ENCODE measurements around the gene ITGB6.

Gene ITGB6

DNA sequence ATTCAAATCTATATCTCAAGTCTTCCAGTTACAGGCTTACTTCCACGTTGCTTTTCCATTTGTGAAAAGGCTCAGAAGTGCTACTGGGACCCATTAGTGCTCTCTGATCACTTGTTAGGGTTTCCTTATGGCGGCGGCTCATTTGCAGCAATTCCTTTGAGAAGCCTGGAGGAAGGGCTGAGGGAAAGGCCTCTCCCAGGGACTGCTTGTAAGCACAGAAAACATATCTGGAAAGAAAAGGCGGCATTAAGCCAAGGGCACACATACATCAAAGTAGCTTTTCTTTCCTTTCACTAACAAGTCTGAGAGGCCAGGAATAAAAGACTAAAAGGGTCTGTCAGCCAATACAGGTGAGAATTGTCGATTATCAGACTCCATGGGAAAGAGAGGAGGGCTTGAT is 39.4 kb upstream of the ITGB6 start:
- TF ChIP-seq, protein P1, sequence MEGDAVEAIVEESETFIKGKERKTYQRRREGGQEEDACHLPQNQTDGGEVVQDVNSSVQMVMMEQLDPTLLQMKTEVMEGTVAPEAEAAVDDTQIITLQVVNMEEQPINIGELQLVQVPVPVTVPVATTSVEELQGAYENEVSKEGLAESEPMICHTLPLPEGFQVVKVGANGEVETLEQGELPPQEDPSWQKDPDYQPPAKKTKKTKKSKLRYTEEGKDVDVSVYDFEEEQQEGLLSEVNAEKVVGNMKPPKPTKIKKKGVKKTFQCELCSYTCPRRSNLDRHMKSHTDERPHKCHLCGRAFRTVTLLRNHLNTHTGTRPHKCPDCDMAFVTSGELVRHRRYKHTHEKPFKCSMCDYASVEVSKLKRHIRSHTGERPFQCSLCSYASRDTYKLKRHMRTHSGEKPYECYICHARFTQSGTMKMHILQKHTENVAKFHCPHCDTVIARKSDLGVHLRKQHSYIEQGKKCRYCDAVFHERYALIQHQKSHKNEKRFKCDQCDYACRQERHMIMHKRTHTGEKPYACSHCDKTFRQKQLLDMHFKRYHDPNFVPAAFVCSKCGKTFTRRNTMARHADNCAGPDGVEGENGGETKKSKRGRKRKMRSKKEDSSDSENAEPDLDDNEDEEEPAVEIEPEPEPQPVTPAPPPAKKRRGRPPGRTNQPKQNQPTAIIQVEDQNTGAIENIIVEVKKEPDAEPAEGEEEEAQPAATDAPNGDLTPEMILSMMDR (conservative IDR thresholded peaks at IDR 0.05), result no peak
- TF ChIP-seq ZFX (IDR thresholded peaks at IDR 0.05), result no peak
- H3K27ac ChIP-seq, result no peak overlapping the region

DNA sequence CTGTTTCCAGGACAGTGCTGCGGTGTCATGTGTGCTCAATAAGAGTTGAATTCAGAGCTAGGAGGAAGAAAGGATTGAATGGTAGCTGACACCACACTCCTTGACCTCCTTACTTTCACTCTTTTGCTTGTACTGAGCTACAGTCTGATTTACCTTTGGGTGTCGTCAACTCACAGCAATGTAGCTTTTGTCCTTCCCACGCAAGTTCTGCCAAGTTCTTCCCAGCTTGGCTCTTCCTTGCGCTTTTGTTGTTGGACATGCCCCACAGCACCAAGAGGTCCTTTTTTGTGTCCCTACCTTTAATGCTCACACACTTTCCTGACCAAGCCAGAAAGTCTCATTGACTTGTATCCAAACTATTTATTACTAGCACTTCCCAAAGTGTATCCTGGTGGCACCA is 38.3 kb upstream of the ITGB6 start:
- TF ChIP-seq, protein P1 (conservative IDR thresholded peaks at IDR 0.05), result no peak
- no peak for TF ChIP-seq ZFX (IDR thresholded peaks at IDR 0.05)
- no peak overlapping the region for H3K27ac ChIP-seq

DNA sequence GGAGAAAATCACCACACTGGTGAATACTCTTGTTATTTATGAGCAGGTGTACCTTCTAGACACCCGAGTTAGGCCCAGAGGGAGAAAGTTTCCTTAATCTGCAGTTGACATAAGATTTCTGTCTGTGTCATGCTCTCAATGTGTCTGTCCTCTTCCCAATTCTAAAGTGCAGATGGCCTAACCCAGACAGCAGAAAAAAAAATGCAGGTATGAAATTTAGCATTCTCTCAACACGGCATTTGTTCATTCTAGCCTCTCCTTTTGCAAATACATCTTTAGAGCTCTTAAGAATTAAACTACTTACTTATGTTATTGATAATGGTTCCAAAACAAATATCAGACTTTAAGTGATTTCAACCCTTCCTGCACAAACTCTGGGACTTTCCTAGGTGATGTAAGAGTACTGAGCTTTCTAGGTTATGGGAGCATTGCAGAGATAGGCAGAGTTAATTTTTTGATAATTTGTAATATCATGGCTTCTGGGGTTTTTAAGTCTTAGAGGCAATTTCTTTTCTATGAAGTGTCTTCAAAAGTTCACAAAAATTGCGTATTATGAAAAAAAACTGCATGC is 32.9 kb upstream of the ITGB6 start:
- no peak for TF ChIP-seq ZFX (IDR thresholded peaks at IDR 0.05)
- H3K27ac ChIP-seq, result no peak overlapping the region

DNA sequence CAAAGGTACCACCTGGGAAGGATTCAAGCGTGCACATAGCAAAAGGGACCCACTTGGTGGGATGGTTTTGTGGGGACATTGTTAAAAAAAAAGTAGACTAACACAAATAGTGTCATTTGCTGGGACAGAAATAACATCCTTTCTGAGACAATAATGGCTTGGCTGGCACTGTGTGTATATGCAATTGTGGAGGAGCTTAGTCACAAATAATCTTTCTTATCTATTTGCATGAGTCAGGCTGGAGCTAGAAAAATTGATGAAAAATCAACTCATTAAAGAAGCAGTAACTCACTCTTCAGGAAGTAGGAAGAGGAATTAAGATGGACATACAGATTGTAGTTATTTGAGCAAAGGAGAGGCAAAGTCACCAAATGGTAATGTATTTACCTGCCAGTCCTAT is 29.5 kb upstream of the ITGB6 start:
- H3K27ac ChIP-seq, result no peak overlapping the region
- no peak for TF ChIP-seq ZFX (IDR thresholded peaks at IDR 0.05)
- TF ChIP-seq, protein P1 (conservative IDR thresholded peaks at IDR 0.05), result no peak

DNA sequence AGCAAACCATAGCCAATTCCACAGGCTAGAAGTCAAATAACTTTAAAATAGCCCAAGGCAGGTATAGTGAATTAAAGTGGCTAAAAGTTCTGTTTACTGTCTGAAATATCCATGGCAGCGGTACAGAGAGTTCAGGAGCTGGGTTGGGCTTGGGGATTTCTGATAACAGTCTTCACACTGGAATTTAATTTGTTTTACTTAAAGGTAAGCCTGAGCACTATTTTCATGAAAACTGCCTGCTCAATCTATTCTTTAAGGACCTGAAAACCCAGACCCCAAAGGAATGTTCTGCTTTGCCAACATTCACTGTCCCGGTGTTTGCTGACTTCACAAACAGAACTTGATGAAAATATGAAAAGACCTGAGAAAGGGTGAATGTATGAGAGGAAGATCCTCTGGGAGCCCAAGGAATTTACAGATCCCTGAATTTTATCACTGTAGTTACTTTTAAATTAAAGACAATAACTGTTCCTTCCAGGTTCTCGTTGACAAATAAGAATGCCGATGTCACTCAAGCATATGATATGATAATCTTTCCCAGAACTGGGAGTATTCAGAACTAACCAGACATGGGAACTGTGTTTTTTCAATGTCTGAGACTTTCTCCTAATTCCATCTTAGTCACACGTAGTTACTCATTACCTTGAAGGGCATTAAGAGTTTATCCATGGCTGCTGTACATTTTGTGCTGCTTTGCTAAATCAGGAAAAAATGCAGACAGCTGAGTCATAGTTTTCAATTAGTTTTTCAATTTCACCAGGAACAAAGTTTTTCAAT is 28.3 kb upstream of the ITGB6 start:
- H3K27ac ChIP-seq, result no peak overlapping the region
- TF ChIP-seq ZFX (IDR thresholded peaks at IDR 0.05), result no peak
- TF ChIP-seq, protein P1 (conservative IDR thresholded peaks at IDR 0.05), result no peak

DNA sequence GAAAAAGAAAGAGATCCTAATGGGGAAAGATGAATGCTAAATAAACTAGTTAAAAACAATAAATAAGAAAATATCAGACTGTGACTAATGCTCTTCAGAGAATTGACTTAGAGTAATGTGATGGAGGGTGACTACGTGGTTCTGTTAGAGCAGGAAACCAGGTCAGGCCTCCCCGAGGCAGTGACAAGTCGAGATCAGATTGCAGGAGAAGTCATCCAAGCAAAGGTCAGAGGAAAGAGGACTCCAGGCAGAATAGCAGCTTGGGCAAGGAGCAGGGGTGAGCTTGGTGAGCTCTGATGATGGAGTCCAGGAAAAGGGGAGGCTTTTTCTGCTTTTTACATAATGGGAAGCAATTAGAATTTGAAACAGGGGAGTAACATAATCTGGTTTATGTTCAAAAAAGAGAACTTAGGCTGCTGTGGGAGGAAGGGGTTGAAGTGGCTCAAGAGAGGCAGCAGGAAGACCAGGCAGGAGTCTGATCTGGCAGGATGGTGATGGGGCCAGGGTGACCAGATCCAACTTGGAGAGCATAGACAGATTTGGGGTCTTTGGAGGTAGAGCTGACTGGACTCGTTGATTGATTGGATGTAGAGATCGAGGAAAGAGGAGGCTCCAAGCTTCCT is 27.3 kb upstream of the ITGB6 start:
- no peak overlapping the region for H3K27ac ChIP-seq
- TF ChIP-seq, protein P1 (conservative IDR thresholded peaks at IDR 0.05), result no peak
- TF ChIP-seq ZFX (IDR thresholded peaks at IDR 0.05), result no peak

DNA sequence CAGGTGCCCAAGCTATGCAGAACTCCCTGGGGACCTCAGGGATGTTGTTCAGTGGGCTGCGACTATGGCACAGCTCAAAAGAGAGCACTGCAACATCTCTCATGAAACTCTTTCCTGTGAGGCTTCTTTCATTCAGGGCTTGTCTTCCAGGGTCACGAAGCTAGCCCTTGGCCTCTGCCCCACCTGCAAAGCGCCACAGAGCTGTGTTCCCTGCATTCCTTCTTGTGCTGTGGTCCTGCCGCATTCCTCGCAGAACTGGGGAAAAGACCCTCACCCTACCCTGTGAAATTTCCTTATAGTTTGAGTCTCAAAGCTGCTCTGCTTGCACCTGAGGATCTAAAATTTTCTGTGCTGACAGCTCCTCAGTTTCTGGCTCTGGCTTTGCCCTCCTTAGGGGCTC is 26.3 kb upstream of the ITGB6 start:
- no peak overlapping the region for H3K27ac ChIP-seq
- TF ChIP-seq, protein P1 (conservative IDR thresholded peaks at IDR 0.05), result no peak
- no peak for TF ChIP-seq ZFX (IDR thresholded peaks at IDR 0.05)

Measured in C4-2B (cell line).